GM10847 (cell line): ENCODE results near the gene UAP1.

Experiments used
- POLR2A ChIP-seq: IDR thresholded peaks from 2 replicates; pipeline ENCODE4 v1.6.1; 2011; ENCODE audit not compliant: insufficient read length; ENCODE audit errors: extremely low read depth

The UAP1 gene

DNA sequence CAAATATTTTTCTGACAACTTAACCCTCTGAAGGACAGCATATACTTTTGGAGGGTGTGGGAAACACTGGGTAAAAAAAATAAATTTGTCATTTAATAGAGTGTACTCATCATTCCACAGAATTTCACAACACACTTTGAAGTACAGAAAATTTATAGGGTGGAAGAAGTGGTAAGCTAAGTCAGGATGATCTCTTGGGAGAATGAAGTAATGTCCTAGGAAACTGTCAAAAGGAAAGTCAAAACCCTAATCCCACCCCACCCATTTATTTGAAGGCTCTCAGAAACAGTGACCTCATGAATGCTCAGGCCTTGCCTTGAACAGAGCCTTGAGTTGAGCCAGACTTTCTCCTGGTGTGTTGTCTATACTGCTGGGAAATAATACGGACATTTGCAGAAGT, 7.3 kb upstream of the UAP1 start:
- no peak for TF ChIP-seq POLR2A

DNA sequence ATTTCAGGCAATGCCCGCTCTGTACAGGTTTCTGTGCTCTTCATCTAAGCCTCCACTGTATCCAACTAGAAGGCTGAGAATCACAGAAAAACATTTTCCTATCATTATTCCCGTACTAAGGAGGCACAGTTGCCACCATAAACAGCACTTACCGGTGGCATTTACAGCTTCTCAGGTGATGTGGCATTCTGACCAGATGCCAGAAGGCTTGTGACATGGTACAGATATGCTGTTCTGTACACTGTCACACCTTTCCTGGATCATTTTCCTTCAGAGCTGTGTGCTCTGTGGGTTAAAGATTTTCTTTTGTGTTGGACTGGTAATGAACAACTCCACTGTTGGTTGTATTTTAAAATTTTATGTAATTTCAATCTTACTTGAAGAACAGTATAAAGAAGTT, 4.0 kb upstream of the UAP1 start:
- TF ChIP-seq POLR2A = no peak

DNA sequence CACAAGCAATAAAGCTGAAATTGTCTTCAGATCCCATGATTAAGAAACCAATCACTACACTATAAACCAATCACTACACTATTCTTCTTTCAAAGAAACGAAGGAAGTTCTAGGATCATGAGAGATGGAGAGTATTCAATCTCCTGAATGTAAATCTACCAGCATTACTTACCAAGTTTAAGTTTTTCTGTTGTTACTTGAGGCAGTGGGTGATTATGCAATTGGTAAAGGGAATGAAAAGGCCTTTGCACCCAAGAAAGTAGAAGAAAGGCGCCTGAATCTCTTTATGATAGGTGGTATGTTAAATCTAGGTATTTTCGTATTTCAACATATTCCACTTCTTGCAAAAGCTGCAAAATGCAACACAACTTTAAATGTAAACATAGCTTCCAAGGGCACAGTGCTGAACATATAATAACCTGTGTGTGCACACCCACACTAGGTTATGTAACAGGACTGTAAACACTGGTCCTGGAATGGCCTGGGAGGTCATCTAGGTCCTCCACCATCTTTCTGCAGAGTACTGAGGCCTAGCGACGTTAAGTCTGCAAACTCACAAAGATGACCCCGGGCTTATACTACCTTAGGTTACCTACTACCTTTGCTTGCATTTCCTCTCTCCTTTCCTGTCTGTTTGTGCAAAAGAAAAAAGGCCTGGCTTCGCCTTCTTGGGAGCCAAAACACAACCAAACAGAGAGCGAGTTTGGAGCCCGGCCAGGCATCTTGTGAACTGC, 1.1 kb upstream of the UAP1 start:
- no peak for TF ChIP-seq POLR2A

DNA sequence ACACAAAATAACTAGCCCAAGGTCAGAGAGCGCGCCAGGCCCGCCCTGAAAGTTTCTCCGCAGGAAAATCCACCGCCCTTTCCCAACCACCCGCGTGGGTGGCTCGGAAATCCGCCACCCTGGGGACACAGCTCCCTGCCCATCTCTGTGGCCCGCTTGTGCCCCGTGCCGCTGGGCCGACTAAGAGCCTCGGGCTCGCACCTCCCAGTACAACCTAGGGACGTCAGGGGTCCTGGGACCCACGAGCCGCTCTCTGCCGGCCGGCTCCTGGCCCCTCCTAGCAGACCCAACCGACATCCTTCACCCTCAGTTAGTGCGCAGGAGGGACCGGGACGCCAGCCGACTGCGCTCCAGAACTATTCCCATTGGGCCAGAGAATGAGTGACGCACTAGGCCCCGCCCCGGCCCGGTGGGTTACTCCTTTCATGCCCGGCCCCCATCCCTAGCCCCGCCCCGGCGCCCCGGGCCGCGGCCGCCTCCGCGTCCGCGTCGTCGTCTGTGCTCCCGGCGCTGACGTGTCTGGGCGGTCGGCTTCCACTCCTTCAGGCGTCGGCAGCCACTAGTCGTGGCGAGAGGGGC, 396 bp upstream of the UAP1 start:
- TF ChIP-seq POLR2A = peak; percentile 73

DNA sequence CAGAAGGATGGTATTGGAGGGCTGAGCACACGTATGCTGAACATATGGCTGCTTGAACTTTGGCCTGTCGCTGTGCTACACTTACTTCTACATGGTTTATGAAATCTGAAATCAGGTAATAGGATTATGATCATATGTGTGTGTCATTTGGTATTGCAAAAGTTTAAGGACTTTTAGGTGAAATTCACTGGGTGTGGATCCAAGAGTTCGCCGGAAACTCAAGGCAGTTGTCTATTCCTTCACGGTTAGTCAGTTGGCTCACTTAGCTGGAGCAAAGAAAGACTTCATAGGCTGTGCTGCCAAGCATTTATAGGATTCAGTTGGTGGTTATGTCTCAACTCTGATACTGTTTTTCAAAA, 927 bp downstream of the UAP1 start:
- TF ChIP-seq POLR2A = no peak

DNA sequence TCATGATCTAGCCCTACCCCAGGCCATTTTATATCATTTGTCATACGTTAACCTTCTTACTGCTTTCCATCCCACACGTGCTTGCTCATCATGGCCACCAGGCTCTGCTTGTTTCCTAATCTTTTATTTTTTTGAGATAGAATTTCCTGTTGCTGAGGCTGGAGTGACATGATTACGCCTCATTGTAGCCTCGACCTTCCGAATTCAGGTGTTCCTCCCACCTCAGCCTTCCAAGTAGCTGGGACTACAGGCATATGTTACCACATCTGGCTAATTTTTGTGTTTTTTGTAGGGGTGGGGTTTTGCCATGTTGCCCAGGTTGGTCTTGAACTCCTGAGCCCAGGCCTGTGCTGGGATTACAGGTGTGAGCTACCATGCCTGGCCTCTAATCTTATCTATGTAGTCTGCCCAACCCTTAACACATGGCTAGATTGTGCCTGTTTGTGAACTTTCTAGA, 3.3 kb downstream of the UAP1 start:
- TF ChIP-seq POLR2A = no peak

DNA sequence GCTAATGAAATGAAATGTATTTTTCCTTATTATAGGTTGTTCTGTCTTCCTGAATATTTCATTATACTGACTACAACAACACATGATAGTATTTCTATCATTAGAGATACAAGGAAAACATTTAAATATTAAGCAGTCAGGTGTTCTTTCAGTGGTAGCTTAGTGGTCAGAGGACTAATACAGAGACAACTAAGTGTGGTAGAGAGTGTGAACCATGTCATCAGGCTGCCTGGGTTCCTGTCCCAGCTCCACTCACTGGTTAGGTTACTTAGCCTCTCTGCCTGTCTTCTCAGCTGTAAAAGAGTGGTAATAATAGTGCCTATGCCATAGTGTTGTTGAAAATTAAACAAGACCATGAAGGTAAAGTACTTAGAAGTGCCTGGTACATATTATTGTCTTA, 3.9 kb downstream of the UAP1 start:
- no peak for TF ChIP-seq POLR2A

DNA sequence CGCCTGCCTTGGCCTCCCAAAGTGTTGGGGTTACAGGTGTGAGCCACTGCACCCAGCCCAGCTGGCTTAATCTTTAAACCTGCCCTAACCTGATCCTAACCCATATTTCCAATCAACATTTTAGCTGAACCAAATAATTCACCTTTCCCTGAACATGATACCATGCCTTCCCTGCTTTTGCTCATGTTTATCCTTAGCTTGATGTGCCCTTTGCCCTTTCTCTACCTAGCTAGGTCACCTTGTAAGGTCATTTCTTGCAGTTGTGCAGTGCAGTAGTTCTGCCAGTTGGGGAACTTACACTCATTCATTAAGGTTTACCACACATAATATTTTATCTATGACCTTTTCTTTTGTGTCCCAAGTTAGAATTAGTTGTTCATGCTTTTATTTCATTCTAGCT, 5.3 kb downstream of the UAP1 start:
- TF ChIP-seq POLR2A = no peak

DNA sequence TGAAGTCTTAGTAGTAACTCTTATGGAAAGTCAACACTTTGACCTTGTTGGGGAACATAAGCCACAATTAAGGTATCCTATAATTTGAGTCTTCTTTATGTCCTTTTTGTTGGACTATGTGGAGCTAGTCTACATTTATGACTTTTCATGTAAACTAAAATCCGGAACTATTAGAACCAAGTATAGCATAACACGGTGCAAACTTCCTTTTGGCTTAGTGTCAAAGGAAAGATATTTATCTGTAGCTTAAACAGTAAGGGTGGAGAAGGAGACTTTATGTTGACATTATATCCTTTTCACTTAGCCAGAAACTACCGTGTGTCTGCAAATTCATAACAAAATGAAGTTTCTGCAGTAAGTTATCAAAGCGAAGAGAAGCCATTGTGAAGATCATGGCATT, 7.3 kb downstream of the UAP1 start:
- TF ChIP-seq POLR2A = no peak

DNA sequence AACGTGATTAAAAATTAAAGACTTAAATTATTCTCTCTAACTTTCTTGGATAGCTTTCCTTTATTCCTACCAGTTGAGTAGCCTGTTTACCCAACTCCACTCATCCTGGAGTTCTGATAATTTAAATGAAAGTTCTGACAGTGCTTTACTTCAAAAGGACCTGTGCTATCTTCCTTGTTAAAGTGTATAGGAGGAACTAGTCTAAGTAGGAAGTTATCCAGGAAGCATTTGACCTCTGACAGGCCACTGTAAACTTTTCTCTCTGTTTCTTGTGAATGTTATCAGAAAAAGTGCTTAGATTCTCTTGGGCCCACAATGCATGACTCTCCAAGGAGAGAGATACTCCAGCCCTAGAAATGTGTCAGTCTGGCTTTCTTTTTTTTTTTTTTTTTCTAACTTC, 9.2 kb downstream of the UAP1 start:
- no peak for TF ChIP-seq POLR2A

DNA sequence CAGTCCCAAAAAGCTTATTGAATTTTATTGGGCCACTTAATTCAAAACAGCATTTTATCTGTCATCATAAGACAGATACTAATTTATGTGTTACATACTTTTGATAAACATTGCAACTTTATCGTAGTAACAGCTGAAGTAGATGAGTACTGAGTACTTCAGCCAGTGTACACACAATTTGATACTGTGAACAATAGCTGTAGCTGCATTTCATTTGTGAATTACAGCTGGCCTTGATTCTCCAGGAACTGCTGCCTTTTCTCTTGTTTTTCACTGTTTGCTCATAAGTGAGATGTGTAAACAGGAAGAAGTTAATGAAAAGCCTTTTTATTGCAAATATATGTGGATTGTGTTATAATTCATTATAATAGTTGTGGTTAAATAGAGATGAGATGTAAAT, 10.2 kb downstream of the UAP1 start:
- TF ChIP-seq POLR2A = no peak

DNA sequence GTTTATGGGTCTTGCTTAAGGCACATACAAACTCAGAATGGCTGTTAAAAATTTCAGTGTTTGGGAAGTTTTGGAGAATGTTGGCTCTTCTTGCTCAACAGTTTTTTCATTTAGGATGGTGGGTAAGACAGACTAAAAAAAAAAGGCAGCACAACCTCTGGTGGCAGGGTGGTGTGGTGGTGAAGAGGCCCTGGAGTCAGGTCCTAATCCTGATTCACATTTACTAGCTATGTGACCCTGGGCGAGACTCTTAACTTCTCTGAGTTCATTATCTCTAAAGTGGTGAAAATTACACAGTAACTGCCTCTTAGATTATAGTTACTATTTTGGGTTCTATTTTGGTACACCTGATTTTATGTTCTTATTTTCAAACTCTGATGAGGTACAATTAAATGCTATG, 11.6 kb downstream of the UAP1 start:
- no peak for TF ChIP-seq POLR2A

DNA sequence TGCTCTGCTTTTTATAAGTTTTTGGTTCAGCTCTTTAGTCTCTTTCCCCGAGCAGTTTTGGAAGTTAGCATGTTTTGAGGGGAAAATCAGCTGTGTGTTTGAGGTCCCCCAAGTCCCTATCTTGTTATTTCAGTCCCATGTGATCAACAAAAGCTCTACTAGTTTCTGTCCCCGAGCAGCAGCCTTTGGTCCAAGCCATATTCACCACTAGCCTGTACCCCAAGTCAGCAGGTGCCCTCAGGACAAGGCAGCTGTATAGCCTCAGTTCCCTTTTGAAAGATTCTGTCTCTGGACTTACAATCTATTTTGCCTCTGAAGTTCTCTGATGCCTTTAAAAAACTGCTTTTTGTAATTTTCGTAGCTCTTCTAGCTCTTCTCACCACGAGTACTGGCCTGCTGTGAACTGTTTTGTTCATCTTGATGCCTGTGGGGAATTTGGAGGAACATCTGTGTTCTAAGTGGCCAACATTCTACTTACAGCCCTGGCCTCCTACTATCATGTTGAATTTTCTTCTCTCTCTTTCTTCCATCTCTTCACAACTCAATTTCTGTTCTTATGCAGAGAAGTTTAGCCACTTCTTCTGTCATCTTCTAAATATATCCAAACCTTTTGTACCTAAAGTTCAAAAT, 16.7 kb downstream of the UAP1 start:
- no peak for TF ChIP-seq POLR2A

DNA sequence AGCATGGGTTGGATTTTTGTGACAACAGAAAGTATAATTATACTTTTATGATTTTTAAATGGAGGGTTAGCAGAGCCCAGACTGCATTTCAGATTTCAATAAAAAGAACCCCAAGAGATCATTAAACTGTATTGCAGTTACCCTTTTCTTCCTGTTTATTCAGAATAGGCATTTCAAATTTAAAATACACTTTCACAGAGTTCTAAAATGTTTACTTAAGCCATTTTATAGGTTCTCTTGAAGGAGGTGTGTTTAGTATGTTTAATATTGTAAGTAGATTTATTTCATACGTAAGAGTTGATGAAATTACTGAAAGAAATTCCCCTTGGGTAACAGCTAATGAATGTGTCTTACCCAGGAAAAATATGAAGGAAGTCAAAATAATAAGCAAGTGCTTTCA, 17.4 kb downstream of the UAP1 start:
- TF ChIP-seq POLR2A = no peak

DNA sequence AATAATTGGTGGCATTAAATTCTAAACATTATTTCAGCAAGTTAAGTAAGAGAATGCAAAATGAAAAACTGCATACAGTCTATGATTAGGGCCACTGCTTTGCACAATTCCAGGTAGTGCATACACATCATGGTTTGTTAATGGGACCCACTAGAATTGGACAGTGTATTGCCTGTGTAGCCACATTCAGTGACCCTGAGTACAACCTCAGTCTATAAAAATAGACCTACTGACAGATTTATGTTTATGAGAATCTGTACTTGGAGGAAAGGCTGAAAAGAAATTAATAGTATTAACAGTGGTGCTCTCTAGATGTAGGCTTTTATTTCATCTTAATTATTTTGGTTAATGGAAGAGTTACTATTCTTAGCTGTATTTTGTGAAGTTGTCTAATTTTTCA, 18.8 kb downstream of the UAP1 start:
- TF ChIP-seq POLR2A = no peak

DNA sequence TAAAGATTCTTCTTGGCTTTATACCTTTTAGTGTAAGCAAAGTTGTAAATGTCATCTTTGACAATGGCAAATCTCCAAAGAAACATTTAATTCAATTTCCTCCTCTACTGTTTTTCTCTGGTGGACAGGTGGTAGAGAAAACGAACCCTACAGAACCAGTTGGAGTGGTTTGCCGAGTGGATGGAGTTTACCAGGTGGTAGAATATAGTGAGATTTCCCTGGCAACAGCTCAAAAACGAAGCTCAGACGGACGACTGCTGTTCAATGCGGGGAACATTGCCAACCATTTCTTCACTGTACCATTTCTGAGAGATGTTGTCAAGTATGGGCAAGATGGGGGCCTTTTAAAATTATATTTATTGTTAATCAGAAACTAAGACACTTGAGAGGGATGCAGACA, 25.8 kb downstream of the UAP1 start:
- TF ChIP-seq POLR2A = no peak
